ENCODE results near the gene ARPP19.

- TF ChIP-seq CTCF (IDR thresholded peaks at IDR 0.05; ENCODE audit: poor library complexity) (no peak), EZH2phosphoT487 (IDR thresholded peaks at IDR 0.05; ENCODE audit: low read depth, severe bottlenecking, unreplicated experiment) (no peak), EZH2 (IDR thresholded peaks at IDR 0.05; ENCODE audit: borderline replicate concordance) (no peak)
These were observed 40.8 kb upstream of the ARPP19 start for GRCh38 chr15:52609593-52609992.

Data from hepatocyte (in vitro differentiated cells).